CD4-positive, alpha-beta T cell treated with Interleukin-15 for 4 hours (primary cell): ENCODE measurements around the gene HBG2.

ENCODE experiments used
- DNase-seq: peaks from one replicate; pipeline ENCODE4 v3.0.0-alpha.2; 2020; ENCODE audit warnings: low spot score

The HBG2 gene

DNA sequence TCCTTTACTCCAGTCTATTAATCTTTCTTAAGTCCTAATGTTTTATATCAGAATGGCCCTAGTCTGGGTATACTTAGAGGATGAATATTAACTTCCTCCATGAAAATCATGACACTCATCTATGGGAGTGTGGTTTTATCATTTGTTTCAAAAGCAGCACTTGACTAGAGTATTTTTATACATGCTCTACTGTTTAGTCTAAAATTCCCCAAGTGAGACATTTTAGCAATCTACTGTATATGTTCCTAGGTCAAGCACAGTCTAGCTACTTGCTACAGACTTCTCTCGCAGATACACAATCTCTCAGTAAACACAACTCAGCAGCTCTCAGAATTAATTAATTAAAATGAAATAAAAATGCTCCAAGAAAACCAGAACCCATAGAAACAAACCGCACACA lies 24.8 kb downstream of the HBG2 start:
- DNase-seq = no peak

DNA sequence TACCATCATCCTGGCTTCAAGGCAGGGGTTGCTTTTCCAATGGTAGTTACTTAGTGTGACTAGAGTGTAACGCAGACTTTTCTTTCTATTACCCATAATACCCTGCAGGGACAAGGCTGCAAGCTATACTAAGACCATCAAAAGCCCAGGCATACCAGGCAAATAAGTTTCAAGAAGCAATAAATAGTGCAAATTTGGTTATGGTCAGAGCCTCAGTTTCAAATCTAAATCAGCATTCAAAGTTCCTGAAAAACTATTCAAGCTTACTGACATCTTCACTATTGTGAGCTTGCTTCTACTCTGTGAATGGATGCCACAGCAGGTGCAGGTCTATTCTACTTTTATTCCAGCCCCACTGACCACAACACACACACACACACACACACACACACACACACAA lies 25.2 kb downstream of the HBG2 start:
- DNase-seq = no peak

DNA sequence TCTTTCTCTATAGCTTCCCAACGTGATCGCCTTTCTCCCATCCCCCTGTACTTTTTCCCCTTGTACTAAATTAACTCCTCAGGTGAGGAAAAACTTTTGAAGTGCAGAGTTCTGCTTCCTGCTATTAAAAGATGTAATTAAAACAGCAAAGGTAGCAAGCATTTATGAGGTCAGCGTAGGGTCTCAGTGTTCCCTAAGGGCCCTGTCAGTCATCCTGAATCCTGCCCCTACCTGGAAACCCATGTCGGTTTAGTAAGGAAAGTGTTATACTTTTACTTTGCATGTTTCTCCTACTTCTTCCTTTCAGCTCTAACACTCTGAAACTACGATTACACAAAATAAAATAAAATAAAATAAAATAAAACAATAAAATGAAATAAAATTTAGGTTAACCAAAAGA lies 26.5 kb downstream of the HBG2 start:
- no peak for DNase-seq

DNA sequence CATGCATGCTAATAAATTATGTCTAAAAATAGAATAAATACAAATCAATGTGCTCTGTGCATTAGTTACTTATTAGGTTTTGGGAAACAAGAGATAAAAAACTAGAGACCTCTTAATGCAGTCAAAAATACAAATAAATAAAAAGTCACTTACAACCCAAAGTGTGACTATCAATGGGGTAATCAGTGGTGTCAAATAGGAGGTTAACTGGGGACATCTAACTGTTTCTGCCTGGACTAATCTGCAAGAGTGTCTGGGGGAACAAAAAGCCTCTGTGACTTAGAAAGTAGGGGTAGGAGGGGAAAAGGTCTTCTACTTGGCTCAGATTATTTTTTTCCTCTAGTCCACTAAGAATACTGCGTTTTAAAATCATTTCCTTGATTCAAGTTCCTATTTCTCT lies 26.9 kb downstream of the HBG2 start:
- no peak for DNase-seq

DNA sequence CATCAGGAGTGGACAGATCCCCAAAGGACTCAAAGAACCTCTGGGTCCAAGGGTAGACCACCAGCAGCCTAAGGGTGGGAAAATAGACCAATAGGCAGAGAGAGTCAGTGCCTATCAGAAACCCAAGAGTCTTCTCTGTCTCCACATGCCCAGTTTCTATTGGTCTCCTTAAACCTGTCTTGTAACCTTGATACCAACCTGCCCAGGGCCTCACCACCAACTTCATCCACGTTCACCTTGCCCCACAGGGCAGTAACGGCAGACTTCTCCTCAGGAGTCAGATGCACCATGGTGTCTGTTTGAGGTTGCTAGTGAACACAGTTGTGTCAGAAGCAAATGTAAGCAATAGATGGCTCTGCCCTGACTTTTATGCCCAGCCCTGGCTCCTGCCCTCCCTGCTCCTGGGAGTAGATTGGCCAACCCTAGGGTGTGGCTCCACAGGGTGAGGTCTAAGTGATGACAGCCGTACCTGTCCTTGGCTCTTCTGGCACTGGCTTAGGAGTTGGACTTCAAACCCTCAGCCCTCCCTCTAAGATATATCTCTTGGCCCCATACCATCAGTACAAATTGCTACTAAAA lies 27.8 kb downstream of the HBG2 start, which contains the start of gene HBB:
TSS of gene HBB (minus strand) at position 340 of the 579 bp plus-strand sequence. CDS start at position 290, 50 bp downstream.
- DNase-seq = no peak

DNA sequence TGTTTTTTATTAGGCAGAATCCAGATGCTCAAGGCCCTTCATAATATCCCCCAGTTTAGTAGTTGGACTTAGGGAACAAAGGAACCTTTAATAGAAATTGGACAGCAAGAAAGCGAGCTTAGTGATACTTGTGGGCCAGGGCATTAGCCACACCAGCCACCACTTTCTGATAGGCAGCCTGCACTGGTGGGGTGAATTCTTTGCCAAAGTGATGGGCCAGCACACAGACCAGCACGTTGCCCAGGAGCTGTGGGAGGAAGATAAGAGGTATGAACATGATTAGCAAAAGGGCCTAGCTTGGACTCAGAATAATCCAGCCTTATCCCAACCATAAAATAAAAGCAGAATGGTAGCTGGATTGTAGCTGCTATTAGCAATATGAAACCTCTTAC lies 29.1 kb downstream of the HBG2 start:
- DNase-seq = no peak

DNA sequence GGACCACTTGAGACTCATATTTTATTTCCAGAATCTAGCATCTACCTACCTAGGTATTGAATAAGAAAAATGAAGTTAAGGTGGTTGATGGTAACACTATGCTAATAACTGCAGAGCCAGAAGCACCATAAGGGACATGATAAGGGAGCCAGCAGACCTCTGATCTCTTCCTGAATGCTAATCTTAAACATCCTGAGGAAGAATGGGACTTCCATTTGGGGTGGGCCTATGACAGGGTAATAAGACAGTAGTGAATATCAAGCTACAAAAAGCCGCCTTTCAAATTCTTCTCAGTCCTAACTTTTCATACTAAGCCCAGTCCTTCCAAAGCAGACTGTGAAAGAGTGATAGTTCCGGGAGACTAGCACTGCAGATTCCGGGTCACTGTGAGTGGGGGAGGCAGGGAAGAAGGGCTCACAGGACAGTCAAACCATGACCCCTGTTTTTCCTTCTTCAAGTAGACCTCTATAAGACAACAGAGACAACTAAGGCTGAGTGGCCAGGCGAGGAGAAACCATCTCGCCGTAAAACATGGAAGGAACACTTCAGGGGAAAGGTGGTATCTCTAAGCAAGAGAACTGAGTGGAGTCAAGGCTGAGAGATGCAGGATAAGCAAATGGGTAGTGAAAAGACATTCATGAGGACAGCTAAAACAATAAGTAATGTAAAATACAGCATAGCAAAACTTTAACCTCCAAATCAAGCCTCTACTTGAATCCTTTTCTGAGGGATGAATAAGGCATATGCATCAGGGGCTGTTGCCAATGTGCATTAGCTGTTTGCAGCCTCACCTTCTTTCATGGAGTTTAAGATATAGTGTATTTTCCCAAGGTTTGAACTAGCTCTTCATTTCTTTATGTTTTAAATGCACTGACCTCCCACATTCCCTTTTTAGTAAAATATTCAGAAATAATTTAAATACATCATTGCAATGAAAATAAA lies 29.8 kb downstream of the HBG2 start:
- no peak for DNase-seq

DNA sequence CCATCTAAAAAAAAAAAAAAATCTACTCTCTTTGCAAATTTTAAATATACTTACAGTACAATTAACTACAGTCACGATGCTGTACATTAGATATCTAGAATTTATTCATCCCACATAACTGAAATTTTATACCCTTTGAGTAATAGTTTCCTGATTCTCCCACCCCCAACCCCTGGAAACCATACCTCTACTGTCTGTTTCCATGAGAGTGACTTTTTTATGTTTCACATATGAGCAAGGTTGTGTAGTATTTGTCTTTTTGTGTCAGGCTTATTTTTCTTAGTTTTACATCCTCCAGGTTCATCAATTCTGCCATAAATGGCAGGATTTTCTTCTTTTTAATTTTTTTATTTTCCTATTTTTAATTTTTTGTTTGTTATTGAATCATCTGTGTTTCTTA lies 30.9 kb downstream of the HBG2 start:
- no peak for DNase-seq

DNA sequence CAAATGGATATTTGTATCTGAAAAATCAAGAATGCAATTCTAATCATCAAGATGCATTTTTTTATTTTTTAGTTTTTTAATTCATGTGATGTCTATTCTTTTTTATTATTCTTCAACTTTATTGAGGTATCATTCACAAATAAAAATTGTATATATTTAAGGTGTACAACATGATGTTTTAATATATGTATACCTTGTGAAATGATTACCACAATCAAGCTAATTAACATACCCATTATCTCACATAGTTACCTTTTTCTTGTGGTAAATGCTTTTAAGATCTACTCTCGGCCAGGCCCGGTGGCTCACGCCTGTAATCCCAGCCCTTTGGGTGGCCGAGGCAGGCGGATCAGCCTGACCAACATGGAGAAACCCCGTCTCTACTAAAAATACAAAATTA lies 31.4 kb downstream of the HBG2 start:
- no peak for DNase-seq

DNA sequence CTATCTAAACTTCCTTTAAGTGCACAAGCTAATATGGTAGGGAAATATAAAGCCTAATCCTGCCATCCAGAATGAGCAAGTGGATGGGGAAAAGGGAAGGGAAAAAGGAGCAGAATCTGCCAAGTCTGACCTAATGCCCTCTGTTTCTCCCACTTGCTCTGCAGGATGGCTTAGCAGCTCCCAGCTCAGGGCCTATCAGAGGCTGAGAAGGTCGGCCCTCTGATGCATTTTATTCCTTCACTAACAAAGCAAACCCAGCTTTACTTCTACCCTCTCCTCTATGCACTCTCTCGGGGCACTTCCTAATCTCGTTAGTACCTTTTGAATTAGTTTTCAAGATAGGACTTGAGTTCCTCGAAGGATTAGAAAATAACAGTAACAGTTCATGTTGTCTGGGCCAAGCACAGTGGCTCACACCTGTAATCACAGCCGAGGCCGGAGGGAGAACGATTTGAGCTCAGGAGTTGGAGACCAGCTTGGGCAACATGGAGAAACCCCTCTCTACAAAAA lies 44.1 kb downstream of the HBG2 start:
- no peak for DNase-seq

DNA sequence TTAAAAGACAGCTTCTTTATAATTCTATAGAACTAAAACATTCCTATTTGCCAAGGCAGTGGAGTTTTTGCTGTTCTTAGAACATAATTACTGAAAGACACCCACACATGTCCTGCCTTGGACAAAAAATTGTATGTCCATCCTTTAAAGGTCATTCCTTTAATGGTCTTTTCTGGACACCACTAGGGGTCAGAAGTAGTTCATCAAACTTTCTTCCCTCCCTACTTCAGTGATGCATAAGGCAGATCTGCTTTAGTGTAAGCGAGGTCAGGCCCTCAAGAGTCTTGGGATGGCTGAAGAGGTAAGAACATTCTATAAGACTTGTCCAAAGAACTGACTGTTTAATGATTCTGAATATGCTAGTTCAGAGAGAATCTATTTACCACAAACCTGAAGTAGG lies 49.8 kb downstream of the HBG2 start:
- DNase-seq = no peak

DNA sequence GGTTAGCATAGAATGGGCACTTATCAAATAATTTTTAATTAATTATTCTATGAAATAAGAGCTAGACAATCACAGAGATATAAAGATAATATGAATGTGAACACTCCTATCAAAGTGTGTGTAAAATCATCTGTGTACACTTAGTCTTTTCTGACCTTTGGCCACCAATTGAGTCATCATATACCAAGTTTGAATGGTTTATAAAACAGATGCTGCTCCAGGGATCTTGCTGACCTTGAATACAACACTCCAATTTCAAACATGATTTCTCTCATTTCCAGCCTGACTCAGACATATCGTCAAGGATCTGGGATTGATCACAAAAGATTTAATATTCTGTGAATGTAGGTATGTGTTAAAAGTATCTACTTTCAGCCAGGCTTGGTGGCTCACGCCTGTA lies 51.2 kb downstream of the HBG2 start:
- DNase-seq = no peak
